ENCODE measurements around the gene STXBP2. TPM values are rescaled to one million over a fixed set of nuclear protein-coding genes. Genes with fewer than 3 reads are reported as not detected.

Gene STXBP2
- total and polyA plus RNA-seq, 10 donors: 58.8 to 455 (median 182) TPM

DNA sequence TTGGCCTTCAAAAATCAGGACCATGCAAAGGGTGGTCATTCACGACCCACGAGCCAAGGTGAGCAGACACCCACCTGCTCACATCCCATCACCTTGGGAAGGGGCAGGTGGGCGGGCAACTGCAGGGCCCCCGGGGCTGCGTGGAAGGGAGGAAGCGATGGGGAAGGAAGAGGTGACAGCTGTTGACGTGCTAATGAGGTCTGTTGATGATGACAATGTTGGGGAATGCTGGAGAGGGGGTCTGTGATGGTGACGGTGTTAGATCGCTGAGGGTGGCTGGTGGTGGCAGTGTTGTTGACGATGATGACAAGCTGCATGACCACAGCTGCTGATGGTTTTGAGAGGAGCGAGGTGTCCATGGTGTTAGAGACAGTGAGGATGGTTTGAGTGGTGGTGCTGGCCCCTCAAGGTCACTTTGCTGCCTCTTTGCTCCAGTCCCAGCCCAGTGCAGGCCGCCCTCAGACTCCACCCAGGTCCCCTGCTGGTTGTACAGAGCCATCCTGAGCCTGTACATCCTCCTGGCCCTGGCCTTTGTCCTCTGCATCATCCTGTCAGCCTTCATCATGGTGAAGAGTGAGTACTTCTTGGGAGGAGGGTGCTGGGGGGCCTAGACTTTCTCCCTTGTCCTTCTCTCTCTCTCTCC is 40.9 kb downstream of the STXBP2 start:
- H3K36me3 ChIP-seq: peaks cover 0 to 9% (median 7%) of the 10 kb centered on the region in 6 donors
- peaks cover 6 to 81% (median 47%) of the 10 kb centered on the region in 6 donors for H3K4me1 ChIP-seq
- TF ChIP-seq CTCF (IDR thresholded peaks at IDR 0.05 in 8 of 11, conservative IDR thresholded peaks at IDR 0.05 in 3 of 11): peak in 1 of 11 experiments; percentile 17
- TF ChIP-seq POLR2A (IDR thresholded peaks at IDR 0.05): no peak
- TF ChIP-seq POLR2AphosphoS5 (IDR thresholded peaks at IDR 0.05): peak; percentile 19 to 50 (median 29)
- DNase-seq: peak; percentile 81
- 28 to 43% (median 31%) methylated on average over 12 of the region's 12 CpGs for WGBS, 5 donors
- H3K27ac ChIP-seq: peak overlapping the region in 7 of 8 donors; percentile 54 to 98 (median 81)
- intact Hi-C loops (cut with DNase I; ENCODE audit: low total_unique reads): no loop called here
- peaks cover 0 to 5% (median 0%) of the 10 kb centered on the region in 8 donors for H3K9me3 ChIP-seq
- peaks cover 0 to 51% (median 14%) of the 10 kb centered on the region in 7 donors for H3K27me3 ChIP-seq (replicated peaks in 1 of 7)
- H3K4me3 ChIP-seq: peak overlapping the region in 5 of 8 donors; percentile 14 to 96 (median 26)

DNA sequence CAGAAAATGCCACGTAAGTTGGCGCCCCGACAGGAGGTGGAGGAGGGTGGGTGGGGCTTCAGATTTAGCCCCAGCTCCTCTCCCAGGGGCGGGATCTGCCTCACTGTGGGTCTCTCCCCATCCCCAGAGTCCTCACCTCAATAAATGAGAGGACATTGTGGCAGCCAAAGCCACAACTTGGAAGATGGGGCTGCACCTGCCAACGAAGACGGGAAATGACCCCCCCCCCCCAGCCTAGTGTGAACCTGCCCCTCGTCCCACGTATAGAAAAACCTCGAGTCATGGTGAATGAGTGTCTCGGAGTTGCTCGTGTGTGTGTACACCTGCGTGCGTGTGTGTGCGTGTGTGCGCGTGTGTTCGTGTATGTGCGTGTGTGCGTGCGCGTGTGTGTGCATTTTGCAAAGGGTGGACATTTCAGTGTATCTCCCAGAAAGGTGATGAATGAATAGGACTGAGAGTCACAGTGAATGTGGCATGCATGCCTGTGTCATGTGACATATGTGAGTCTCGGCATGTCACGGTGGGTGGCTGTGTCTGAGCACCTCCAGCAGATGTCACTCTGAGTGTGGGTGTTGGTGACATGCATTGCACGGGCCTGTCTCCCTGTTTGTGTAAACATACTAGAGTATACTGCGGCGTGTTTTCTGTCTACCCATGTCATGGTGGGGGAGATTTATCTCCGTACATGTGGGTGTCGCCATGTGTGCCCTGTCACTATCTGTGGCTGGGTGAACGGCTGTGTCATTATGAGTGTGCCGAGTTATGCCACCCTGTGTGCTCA is 42.3 kb downstream of the STXBP2 start:
- Histone ChIP-seq H3K9me3 (no peaks in the 10 kb centered on the region), H3K27me3 (replicated peaks in 1 of 7) (peaks cover 0 to 47% (median 14%) of the 10 kb centered on the region in 7 donors), H3K4me1 (peaks cover 6 to 95% (median 48%) of the 10 kb centered on the region in 6 donors), H3K4me3 (peak overlapping the region in 5 of 8 donors; percentile 13 to 96 (median 26)), H3K27ac (peak overlapping the region in 7 of 8 donors; percentile 54 to 98 (median 97)), H3K36me3 (peaks cover 0 to 23% (median 20%) of the 10 kb centered on the region in 6 donors)
- intact Hi-C loops (cut with DNase I; ENCODE audit: low total_unique reads): no loop called here
- no peak for TF ChIP-seq POLR2A (IDR thresholded peaks at IDR 0.05)
- peak in 10 of 11 experiments; percentile 29 to 69 (median 56) for TF ChIP-seq CTCF (IDR thresholded peaks at IDR 0.05 in 8 of 11, conservative IDR thresholded peaks at IDR 0.05 in 3 of 11)
- peak in 1 of 3 donors; percentile 12 for TF ChIP-seq POLR2AphosphoS5 (IDR thresholded peaks at IDR 0.05)
- DNase-seq: peak; percentile 91
- WGBS, 5 donors: 37 to 51% (median 42%) methylated on average over 19 to 30 of the region's 30 CpGs

DNA sequence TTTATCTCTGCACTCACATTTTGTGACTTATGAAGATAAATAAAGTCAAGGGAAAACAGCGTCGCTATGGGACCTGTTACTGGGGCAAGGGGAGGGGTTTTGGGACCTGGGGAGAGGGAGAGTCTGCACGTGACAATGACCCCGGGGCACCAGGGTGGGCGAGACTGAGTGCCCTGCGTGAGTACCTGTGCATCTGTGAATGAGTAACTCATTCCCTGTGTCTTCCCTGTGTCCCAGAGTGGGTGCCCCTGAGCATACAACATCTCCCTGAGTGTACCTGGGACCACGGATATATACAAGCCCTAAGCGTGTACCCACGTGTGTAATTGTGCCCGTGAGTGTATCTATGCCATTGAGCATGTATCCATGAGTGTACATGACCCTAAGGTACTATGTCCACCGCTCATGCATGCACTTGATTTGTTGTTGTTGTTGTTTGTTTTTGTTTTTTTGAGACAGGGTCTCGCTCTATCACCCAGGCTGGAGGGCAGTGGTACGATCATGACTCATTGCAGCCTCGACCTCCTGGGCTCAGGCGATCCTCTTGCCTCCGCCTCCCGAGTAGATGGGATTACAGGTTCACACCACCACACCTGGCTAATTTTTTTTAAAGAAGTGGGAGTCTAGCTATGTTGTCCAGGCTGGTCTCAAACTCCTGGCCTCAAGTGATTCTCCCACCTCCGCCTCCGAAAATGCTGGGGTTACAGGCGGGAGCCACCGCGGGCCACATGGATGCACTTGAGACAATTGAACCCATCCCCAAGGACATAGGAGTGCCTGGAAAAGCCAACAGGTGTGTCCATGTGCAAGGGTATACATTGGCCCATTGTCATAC is 43.1 kb downstream of the STXBP2 start:
- WGBS, 5 donors: 50 to 60% (median 56%) methylated on average over 22 of the region's 22 CpGs
- no peaks in the 10 kb centered on the region for H3K9me3 ChIP-seq

More for the DNA sequence above, 43.1 kb downstream of the STXBP2 start:
- Histone ChIP-seq H3K4me3 (peak overlapping the region in 7 of 8 donors; percentile 78 to 97 (median 93)), H3K4me1 (peaks cover 6 to 88% (median 46%) of the 10 kb centered on the region in 6 donors), H3K27me3 (replicated peaks in 1 of 7) (peaks cover 0 to 47% (median 14%) of the 10 kb centered on the region in 7 donors), H3K36me3 (peaks cover 0 to 31% (median 26%) of the 10 kb centered on the region in 6 donors), H3K27ac (peak overlapping the region in 7 of 8 donors; percentile 91 to 98 (median 97))
- TF ChIP-seq POLR2A (IDR thresholded peaks at IDR 0.05) (no peak), CTCF (IDR thresholded peaks at IDR 0.05 in 8 of 11, conservative IDR thresholded peaks at IDR 0.05 in 3 of 11) (no peak), POLR2AphosphoS5 (IDR thresholded peaks at IDR 0.05) (no peak)
- peak; percentile 70 for DNase-seq
- intact Hi-C loops (cut with DNase I; ENCODE audit: low total_unique reads): loop anchor here (5.0 kb wide), 2 partner anchors 113 to 117 kb away; no protein-coding TSS in a partner anchor
